Measurements from ENCODE around the gene TMEM178B. TPM values are rescaled to one million over a fixed set of nuclear protein-coding genes. Genes with fewer than 3 reads are reported as not detected.

TMEM178B gene
- total and polyA plus RNA-seq, 10 of the 15 experiments (the other 5 are each of a cell fraction or from before 2014, with no cell fraction given) = 0.01 to 1.1 (median 0.04) TPM; not detected in 2

DNA sequence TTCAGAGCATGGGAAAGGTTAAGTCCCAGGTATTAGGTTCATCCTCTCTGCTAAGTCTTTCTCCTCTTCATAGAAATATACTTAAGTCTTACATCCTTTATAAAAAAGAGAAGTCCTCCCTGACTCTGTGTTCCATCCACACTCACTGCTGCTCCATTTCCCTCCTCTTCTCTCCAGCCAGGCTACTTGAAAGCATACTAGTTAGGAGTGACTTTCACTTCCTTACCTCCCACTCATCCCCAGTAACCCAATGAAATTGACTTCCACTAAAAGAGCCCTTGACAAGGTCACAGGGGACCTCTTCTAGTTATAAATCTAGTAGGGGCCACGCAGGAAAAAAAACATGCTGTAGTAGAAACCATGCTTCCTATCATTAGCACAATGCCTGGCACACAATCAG is 344.2 kb downstream of the TMEM178B start:
- ATAC-seq = no peak
- SMC1A ChIA-PET (ENCODE audit: uncharacterized antibody, unreplicated experiment) = no interaction called here
- H3K4me1 ChIP-seq (ENCODE audit: control insufficient read depth, insufficient read depth, low read length) = no peaks in the 10 kb centered on the region
- CTCF ChIA-PET = no interaction called here
- RAD21 ChIA-PET (ENCODE audit: unreplicated experiment) = no interaction called here
- H4K20me1 ChIP-seq (ENCODE audit: control insufficient read depth, insufficient read depth) = peaks cover 3% of the 10 kb centered on the region; the same call in 1 of the 2 replicates
- TF ChIP-seq SPI1 (IDR thresholded peaks at IDR 0.05; ENCODE audit: borderline replicate concordance, insufficient read depth, low read depth, low read length) (peak; percentile 25; the same call in 1 of the 2 replicates), ZZZ3 (IDR thresholded peaks at IDR 0.05; ENCODE audit: control insufficient read depth, insufficient read length, low read depth) (no peak), SMAD5 (IDR thresholded peaks at IDR 0.05; ENCODE audit: low read depth) (no peak), TCF7 (IDR thresholded peaks at IDR 0.05; ENCODE audit: borderline replicate concordance) (no peak), HDGF (IDR thresholded peaks at IDR 0.05) (no peak)
- H3K27me3 ChIP-seq (replicated peaks in 1 of 2; ENCODE audit: control insufficient read depth in 2 of 2, insufficient read depth in 2 of 2, low read length in 1 of 2) = peaks cover 0 to 2% of the 10 kb centered on the region in 2 experiments; a peak in 2 of 4 replicates
- intact Hi-C loops (cut with micrococcal nuclease; ENCODE audit: unreplicated experiment) = no loop called here
- no TSS peak for BruUV-seq (replicated peaks)
- POLR2A ChIA-PET = no interaction called here
- H2AFZ ChIP-seq (ENCODE audit: control insufficient read depth, low read depth, low read length) = no peak overlapping the region
- WGBS (ENCODE audit: insufficient coverage, insufficient replicate concordance, low lambda C conversion rate, missing lambda C conversion rate) = 0% methylated on average over 1 of the region's 1 CpG
- H3K27ac ChIP-seq (ENCODE audit: control insufficient read depth, insufficient read depth) = no peak overlapping the region
- DNase-seq (ENCODE audit: low read depth, low spot score) = no peak
- in situ Hi-C loops (cut with MboI) = no loop called here
- H3K36me3 ChIP-seq (ENCODE audit: control insufficient read depth in 2 of 2, insufficient read depth in 2 of 2, low read length in 1 of 2) = no peaks in the 10 kb centered on the region
- no peaks in the 10 kb centered on the region for H3K9me3 ChIP-seq (replicated peaks; ENCODE audit: control insufficient read depth, insufficient read depth, low read length)
- no peak overlapping the region for H3K4me2 ChIP-seq (ENCODE audit: control insufficient read depth, insufficient read depth)
- H3K4me3 ChIP-seq = no peak overlapping the region
- H3K79me2 ChIP-seq (ENCODE audit: control insufficient read depth, insufficient read depth, low read length) = no peaks in the 10 kb centered on the region
- no peak overlapping the region for H3K9ac ChIP-seq (ENCODE audit: control insufficient read depth, insufficient read depth, low read length)
- no peak for FAIRE-seq

DNA sequence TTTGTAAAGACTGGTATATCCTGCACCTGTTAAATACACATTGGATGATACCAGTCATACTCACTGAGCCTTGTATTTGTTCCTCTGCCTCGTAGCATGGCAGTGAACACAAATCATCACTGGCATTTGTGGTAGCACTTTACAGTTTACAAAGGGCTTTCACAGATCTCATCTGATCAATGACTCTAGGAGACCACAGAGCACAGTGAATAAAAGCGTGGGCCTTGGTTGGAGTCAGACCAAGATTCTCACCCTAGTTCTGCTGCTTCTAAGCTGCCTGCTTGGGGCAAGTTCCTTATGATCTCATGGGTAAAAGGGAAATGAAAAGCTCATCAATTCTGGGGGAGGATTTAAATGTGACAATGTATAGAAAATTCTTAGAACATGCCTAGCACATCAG is 347.4 kb downstream of the TMEM178B start:
- ChIA-PET POLR2A (no interaction called here), CTCF (interaction anchor here (0.6 to 1.1 kb wide), 3 partner anchors 12 to 201 kb away, joined by 3 to 4 read pairs (median 4); no protein-coding TSS in a partner anchor), SMC1A (ENCODE audit: uncharacterized antibody, unreplicated experiment) (interaction anchor here (1.1 to 1.2 kb wide), 2 partner anchors 20 to 42 kb away, joined by 3 to 4 read pairs; no protein-coding TSS in a partner anchor), RAD21 (ENCODE audit: unreplicated experiment) (interaction anchor here (1.3 kb wide), 1 partner anchor 113 kb away, joined by 4 read pairs; no protein-coding TSS in a partner anchor)
- in situ Hi-C loops (cut with MboI) (no loop called here), intact Hi-C loops (cut with micrococcal nuclease; ENCODE audit: unreplicated experiment) (no loop called here)
- H4K20me1 ChIP-seq (ENCODE audit: control insufficient read depth, insufficient read depth) = peaks cover 3% of the 10 kb centered on the region; the same call in 1 of the 2 replicates
- no peak for FAIRE-seq
- H3K4me2 ChIP-seq (ENCODE audit: control insufficient read depth, insufficient read depth) = no peak overlapping the region
- no peaks in the 10 kb centered on the region for H3K4me1 ChIP-seq (ENCODE audit: control insufficient read depth, insufficient read depth, low read length)
- no peak for DNase-seq (ENCODE audit: low read depth, low spot score)
- H2AFZ ChIP-seq (ENCODE audit: control insufficient read depth, low read depth, low read length) = no peak overlapping the region
- WGBS (ENCODE audit: insufficient coverage, insufficient replicate concordance, low lambda C conversion rate, missing lambda C conversion rate) = 3% methylated on average over 2 of the region's 2 CpGs
- no peak for TF ChIP-seq SMAD1 (IDR thresholded peaks at IDR 0.05; ENCODE audit: low read depth, partially characterized antibody)
- no peak overlapping the region for H3K27ac ChIP-seq (ENCODE audit: control insufficient read depth, insufficient read depth)
- no peak overlapping the region for H3K9ac ChIP-seq (ENCODE audit: control insufficient read depth, insufficient read depth, low read length)
- no peak overlapping the region for H3K4me3 ChIP-seq
- ATAC-seq = no peak
- H3K36me3 ChIP-seq (ENCODE audit: control insufficient read depth in 2 of 2, insufficient read depth in 2 of 2, low read length in 1 of 2) = no peaks in the 10 kb centered on the region
- no peaks in the 10 kb centered on the region for H3K9me3 ChIP-seq (replicated peaks; ENCODE audit: control insufficient read depth, insufficient read depth, low read length)
- no TSS peak for BruUV-seq (replicated peaks)
- no peaks in the 10 kb centered on the region for H3K79me2 ChIP-seq (ENCODE audit: control insufficient read depth, insufficient read depth, low read length)
- peaks cover 0 to 2% of the 10 kb centered on the region in 2 experiments; a peak in 2 of 4 replicates for H3K27me3 ChIP-seq (replicated peaks in 1 of 2; ENCODE audit: control insufficient read depth in 2 of 2, insufficient read depth in 2 of 2, low read length in 1 of 2)

All from GM12878 (cell line).